Ishikawa (cell line): ENCODE results near the gene CCSER1.

Experiments
- CEBPB ChIP-seq: IDR thresholded peaks from 2 replicates; pipeline ENCODE4 v1.6.1; 2012
- EGR1 ChIP-seq: IDR thresholded peaks from 2 replicates; pipeline ENCODE4 v1.6.1; 2012
- EP300 ChIP-seq: IDR thresholded peaks from 2 replicates; pipeline ENCODE4 v1.6.1; 2012; ENCODE audit warnings: borderline replicate concordance
- FOXM1 ChIP-seq: IDR thresholded peaks from 2 replicates; pipeline ENCODE4 v1.6.1; 2012; ENCODE audit warnings: low read depth, borderline replicate concordance
- MAX ChIP-seq: IDR thresholded peaks from 2 replicates; pipeline ENCODE4 v1.6.1; 2012
- RAD21 ChIP-seq: IDR thresholded peaks from 2 replicates; pipeline ENCODE4 v1.6.1; 2012; ENCODE audit warnings: low read depth
- REST ChIP-seq: IDR thresholded peaks from 2 replicates; pipeline ENCODE4 v1.6.1; 2012; ENCODE audit warnings: low read depth, mild to moderate bottlenecking
- TAF1 ChIP-seq: IDR thresholded peaks from 2 replicates; pipeline ENCODE4 v1.6.1; 2012; ENCODE audit warnings: low read depth, mild to moderate bottlenecking
- TCF12 ChIP-seq: IDR thresholded peaks from 2 replicates; pipeline ENCODE4 v1.6.1; 2012; ENCODE audit warnings: low read depth
- TEAD4 ChIP-seq: IDR thresholded peaks from 2 replicates; pipeline ENCODE4 v1.6.1; 2012
- USF1 ChIP-seq: IDR thresholded peaks from 2 replicates; pipeline ENCODE4 v1.6.1; 2012
- YY1 ChIP-seq: IDR thresholded peaks from 2 replicates; pipeline ENCODE4 v1.6.1; 2012; ENCODE audit warnings: low read depth

DNA sequence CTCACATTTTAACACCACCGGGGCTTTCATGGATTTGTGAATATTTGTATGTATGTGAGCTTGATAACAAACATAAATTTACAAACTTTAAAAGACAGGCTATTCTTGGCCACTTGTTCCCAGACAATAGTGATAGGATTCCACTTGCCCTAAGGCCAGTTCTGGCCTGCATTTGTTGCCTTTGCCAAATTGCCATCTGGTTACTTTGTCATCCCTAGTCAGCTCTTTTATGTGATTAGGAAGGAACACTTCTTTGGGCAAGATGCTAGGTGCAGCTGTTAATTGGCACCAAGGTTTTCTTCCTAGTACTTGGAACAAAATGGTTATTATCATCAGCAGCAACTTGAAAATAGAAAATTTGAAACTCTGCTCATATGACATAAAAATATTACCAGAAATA is 63.3 kb downstream of the CCSER1 start:
- TF ChIP-seq MAX (no peak), FOXM1 (no peak), REST (no peak), USF1 (no peak), EGR1 (no peak), TAF1 (no peak), CEBPB (no peak), TEAD4 (no peak), EP300 (no peak), TCF12 (no peak), RAD21 (no peak), YY1 (no peak)
